OCI-LY7 (cell line): ENCODE results near the gene RTEL1.

Experiments used
- EZH2phosphoT487 ChIP-seq: fragments of 200-600 bp; sonication (generic); IDR thresholded peaks from 2 replicates; pipeline ENCODE4 v1.6.1; 2018; ENCODE audit warnings: low read depth, borderline replicate concordance, mild to moderate bottlenecking, mixed run types, antibody characterized with exemption, low read length, moderate library complexity, mixed read lengths
- TF ChIP-seq, protein P1 (sequence below): fragments of 200-600 bp; sonication (generic); conservative IDR thresholded peaks from 2 replicates; pipeline ENCODE4 v1.5.1; 2014; ENCODE audit warnings: mild to moderate bottlenecking, antibody characterized with exemption, low read length, moderate library complexity, mixed read lengths

DNA sequence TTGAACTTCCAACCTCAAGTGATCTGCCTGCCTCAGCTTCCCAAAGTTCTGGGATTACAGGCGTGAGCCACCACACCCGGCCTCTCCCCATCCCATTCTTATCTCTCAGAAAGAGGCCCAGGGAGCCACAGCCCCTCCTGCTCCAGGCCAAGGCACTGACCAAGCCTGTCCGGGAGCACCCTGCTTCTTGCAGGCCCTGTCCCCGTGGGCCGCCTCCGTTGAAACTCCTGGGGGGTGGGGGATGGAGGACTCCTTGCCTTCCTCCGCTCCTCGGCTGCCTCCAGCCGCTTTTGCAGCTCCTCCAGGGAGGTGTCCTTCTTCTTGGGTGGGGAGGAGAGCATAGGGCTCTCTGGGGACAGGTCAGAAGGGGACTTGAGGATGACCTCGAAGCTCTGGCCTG lies 14.6 kb upstream of the RTEL1 start:
- TF ChIP-seq, protein P1, sequence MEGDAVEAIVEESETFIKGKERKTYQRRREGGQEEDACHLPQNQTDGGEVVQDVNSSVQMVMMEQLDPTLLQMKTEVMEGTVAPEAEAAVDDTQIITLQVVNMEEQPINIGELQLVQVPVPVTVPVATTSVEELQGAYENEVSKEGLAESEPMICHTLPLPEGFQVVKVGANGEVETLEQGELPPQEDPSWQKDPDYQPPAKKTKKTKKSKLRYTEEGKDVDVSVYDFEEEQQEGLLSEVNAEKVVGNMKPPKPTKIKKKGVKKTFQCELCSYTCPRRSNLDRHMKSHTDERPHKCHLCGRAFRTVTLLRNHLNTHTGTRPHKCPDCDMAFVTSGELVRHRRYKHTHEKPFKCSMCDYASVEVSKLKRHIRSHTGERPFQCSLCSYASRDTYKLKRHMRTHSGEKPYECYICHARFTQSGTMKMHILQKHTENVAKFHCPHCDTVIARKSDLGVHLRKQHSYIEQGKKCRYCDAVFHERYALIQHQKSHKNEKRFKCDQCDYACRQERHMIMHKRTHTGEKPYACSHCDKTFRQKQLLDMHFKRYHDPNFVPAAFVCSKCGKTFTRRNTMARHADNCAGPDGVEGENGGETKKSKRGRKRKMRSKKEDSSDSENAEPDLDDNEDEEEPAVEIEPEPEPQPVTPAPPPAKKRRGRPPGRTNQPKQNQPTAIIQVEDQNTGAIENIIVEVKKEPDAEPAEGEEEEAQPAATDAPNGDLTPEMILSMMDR, result no peak
- no peak for TF ChIP-seq EZH2phosphoT487
